ENCODE results near the gene SYTL5.

GRCh38 chrX:38041237-38041636 lies 34.9 kb downstream of the SYTL5 start:
- TF ChIP-seq CTCF (IDR thresholded peaks at IDR 0.05) (no peak), POLR2A (IDR thresholded peaks at IDR 0.05) (no peak)

Measured in thyroid gland (tissue), 4 donors.